NCI-H510A (cell line): ENCODE data around the gene LAMC2.
A peak's percentile ranks its signal among the peaks of the same experiment; 100 is the strongest.

Experiments used
- DNase-seq: peaks from one replicate; lab custom pipeline; 2025; lab: John Stamatoyannopoulos, UW

The LAMC2 gene

DNA sequence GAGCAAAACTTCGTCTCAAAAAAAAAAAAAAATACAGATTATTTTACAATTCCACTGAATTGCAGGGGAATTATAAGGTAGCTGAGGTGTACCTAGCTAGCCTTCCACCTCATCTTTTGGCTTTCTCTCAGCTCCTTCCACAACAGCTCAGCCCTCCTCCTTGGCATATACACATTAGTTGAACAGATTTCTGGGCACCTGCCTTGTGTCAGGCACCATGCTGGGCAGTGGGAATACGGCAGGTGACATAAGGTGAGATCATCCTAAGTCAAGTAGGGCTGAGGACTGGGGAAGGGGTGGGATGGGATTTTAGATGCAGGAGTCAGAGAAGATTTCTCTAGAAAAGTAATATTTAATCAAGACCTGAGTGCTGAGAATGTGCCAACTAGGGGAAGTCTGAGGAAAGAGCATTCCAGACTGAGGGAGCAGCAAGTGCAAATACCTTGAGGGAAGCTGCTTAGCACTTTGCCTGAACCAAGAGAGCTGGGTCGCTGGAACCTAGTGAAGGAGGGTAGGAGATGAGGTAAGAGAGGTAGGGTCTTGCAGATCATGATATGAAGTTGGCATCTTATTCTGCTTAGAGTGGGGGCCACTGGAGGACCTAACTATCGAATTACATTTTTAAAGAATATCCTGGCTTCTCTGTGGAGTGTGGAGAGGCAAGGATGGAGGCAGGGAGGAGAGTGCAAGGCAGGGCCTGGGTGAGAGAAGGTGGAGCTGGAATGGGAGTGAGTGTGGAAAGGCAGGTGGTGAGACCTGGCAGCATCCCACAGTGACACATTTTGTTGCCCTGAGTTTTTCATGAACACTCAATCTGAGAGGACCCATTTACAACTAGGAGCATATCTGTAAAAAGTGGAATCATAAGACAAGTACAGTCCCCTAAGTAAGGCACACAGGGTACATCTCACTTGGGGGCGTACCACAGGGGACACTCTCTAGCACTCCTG lies 28.2 kb downstream of the LAMC2 start:
- no peak for DNase-seq

DNA sequence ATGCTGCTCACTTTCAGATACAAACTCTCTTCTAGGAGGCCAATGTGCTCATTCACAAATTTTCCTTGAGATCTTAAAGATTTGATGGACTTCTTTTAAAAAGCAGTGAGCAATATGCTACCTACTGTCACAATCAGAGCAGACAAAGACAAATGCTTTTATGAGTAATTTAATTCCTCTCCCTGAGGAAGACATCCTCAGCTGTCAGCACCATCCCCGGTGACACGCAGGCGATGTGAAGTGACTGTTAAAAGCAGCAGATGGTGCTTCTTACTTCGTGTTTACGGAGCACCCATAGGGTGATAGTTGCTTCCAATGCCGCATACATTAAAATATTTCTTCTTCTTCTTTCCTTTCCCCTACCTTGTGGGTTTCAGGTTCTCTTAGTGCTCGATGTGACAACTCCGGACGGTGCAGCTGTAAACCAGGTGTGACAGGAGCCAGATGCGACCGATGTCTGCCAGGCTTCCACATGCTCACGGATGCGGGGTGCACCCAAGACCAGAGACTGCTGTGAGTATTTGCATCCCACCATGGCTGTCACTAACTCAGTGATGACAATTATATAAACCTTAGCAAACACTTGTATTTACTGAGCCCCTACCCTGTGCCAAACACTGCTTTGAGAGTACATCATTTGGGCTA lies 29.1 kb downstream of the LAMC2 start:
- DNase-seq = no peak

DNA sequence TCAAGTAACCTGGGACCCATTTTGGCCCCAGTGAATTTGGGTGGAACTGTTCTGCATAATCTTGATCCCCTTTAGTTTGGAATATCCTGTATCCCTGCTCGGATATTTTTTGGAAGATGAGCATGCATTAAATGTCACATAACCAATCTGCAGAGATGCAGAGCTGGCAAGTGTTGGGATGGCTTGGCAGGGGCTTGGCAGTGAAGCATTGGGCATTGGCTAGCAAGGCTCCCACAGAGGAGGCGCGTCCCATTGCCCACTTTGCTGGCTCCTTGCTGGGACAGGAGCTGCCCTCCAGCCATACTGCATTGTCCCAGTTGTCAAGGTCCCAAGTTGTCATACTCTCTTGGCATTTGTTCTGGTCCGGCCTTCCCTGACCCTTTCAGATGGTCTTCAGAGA lies 29.9 kb downstream of the LAMC2 start:
- DNase-seq = no peak

DNA sequence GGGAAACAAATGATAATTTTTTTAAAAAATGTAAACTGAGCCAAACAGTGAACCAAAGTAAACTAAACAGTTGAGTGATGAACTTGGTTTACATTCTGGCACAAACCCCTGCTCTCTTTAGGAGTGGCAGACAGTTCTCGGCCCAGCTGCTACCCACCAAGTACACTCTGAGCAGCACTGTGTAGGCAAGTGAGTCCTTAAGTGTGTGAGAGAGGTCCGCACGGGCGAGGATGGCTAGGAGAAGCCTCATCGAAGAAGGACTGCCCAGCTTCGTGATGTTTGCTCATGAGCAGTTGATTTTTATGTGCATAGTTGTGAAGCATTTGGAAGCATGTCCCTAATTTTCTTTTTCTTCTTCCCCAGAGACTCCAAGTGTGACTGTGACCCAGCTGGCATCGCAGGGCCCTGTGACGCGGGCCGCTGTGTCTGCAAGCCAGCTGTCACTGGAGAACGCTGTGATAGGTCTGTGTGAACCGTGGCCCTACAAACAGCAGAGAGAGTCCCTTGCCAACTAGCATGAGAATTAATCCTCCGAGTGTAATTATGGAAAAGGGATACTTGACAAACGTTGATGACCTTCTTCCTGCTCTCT lies 32.1 kb downstream of the LAMC2 start:
- no peak for DNase-seq

- no peak for DNase-seq
Observed at GRCh38 chr1:183218971-183219615, 33.0 kb downstream of the LAMC2 start.

- no peak for DNase-seq
Observed at GRCh38 chr1:183219616-183220009, 33.5 kb downstream of the LAMC2 start.

DNA sequence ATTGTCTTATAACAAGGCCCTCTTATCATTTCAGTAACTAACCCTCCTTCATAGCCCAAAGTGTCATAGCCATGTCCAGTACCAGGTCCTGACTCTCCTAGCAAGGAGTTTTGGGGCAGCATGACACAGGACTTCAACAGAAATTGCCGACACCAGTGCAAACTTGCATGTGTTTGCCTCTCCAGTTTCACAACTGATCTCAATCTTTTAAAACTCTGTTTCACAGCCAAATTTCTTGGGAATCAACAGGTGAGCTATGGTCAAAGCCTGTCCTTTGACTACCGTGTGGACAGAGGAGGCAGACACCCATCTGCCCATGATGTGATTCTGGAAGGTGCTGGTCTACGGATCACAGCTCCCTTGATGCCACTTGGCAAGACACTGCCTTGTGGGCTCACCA lies 36.8 kb downstream of the LAMC2 start:
- DNase-seq = no peak

DNA sequence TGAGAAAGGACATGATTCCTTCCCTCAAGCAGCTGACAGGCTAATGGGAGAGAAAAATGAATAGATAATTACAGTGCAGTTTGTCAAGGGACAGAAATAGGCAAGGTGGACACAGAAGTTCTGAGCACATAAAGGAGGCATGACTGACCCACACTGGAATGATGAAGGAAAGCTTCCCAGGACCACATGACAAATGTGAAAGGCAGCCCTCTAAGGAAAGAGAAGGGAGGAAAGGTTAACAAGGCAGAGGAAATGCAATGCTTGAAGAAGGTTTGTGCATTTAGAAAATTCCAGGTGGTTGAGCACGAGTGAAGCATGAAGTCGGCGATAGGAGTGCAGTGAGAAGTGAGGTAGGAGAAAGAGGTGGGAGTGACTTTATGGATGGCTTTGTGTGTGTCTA lies 37.4 kb downstream of the LAMC2 start:
- DNase-seq = no peak

- no peak for DNase-seq
Observed at GRCh38 chr1:183226361-183226760, 40.3 kb downstream of the LAMC2 start.

- DNase-seq = peak; percentile 80
Observed at GRCh38 chr1:183226963-183227362, 40.9 kb downstream of the LAMC2 start.

- DNase-seq = no peak
Observed at GRCh38 chr1:183227422-183228346, 41.6 kb downstream of the LAMC2 start.

DNA sequence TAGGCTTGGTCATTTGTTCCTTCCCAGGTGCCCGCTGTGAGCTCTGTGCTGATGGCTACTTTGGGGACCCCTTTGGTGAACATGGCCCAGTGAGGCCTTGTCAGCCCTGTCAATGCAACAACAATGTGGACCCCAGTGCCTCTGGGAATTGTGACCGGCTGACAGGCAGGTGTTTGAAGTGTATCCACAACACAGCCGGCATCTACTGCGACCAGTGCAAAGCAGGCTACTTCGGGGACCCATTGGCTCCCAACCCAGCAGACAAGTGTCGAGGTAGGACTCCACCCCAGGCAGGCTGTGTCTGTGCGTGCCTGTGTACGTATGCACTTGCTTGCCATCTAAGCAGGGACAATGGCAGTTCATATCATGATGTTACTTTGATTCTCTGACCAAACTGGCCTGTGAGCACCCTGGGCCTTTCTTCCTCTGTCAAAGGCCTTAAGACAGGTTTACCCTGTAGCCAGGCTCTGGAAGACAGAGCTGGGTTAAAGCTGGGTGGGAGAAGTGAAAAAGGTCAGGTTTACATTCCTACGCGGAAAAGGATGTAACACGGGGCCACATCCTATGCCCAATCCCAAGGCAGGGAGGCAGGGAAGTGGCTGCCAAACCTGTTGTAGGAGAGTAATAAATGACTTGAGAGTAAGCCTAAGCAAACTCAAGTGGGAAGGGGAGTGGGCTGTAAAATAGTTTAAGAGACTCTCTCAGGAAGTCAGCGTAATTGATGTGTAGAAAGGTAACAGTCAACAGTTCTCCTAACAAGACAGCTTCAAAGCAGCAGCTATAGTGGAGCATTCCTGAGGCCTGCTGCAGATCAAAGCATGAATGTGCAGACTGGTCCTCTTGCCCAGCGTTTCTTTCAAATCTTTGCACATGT lies 42.5 kb downstream of the LAMC2 start:
- no peak for DNase-seq

DNA sequence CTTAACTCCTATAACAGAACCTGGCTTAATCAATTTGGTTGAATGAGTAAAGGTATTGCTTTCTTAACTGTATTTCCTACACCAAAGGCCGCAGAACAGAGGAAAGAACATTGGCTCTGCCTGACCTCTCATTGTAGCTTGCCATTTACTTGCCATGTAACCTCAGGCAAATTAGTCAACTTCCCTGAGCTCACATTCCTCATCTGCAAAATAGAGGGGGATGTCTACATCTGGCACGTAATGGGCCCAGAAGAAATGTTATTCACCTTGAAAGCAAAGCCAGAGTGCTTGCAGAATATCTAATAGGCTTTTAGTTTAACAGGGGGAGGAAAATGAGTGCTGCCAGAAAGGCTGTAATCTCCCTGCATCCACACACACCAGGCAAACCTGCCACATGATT lies 44.3 kb downstream of the LAMC2 start:
- no peak for DNase-seq

DNA sequence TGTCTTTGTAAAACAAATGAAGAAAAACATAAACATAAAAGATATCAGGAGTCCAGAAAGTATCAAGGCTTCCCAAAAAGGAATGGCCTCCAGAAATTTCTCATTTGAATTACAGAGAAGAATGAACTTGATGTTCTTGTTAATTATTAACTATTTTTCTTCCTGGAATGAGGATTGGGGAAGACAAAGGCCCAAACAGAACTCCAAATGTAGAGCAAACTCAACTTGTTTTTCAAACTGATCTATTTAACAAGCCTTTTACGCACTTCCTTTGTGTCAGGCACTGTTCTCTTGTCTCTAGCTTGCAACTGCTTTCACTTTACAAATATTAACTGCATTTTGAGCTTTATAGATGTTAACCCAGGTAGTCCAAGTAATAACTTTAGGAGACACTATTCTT lies 45.5 kb downstream of the LAMC2 start:
- DNase-seq = no peak

- DNase-seq = no peak
Observed at GRCh38 chr1:183233113-183233512, 47.0 kb downstream of the LAMC2 start.

DNA sequence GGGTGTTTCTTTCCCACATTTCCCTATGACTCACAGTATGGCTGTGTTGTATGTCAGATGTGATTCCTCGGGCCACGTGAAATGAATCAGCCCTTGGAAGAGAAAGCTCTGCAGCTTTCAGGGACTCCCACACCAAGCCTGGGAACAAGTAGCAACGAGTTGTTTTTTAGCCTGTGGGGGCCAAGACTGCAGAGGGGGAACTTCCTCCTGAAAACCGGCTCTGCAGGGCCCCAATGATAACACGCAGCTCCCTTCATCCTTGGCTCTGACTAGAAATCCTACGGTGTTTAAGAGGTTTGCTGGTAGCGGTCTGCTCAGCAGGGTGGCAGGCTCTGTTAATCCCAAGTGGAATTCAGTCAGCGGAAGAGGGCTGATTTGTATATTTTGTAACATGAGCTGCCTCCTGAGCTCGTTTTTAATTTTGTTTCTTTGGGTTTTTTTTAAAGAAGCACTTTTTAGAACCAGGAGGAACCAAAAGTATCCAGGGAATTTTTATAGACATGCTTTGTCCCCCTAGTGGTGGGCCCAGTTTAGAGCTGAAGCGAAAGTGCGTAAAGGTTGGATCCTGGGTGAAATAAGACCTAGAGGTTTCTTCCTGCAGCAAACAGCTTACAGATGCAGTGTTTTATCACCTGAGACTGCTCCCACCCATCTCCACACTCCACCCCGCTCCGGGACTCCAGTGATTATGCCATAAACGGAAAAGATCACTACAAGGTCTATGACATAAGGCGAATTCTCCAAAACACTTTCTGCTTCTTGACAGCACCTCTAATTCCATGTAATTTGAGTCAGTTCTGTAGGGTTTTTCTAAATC lies 48.8 kb downstream of the LAMC2 start:
- DNase-seq = no peak

DNA sequence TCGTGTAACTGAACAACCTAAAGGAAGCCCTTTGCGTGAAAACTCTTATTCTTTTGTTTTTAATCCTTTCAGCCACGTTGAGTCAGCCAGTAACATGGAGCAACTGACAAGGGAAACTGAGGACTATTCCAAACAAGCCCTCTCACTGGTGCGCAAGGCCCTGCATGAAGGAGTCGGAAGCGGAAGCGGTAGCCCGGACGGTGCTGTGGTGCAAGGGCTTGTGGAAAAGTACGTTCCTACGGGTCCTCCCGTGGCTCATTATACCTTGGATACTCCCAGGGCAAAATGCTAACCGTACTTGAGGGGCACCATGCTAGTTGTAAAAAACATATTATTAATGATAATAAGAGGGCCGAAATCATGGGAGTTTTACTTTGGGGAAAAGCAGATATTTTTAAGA lies 49.4 kb downstream of the LAMC2 start:
- DNase-seq = no peak

DNA sequence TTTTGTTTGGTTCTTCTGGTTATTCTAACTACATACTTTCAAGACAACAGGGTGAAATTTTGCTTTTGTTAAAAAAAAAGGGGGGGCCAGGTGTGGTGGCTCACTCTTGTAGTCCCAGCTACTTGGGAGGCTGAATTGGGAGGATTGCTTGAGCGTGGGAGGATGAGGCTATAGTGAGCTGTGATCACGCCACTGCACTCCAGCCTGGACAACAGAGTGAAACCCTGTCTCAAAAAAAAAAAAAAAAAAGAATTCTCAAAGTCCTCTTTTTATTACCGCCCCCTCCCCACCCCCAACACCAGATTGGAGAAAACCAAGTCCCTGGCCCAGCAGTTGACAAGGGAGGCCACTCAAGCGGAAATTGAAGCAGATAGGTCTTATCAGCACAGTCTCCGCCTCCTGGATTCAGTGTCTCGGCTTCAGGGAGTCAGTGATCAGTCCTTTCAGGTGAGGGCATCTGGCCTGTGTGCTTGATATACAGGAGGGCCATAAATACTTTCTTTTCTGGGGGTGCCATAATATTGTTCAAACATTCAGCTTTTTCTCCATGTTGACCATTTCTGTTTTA lies 50.2 kb downstream of the LAMC2 start:
- no peak for DNase-seq

DNA sequence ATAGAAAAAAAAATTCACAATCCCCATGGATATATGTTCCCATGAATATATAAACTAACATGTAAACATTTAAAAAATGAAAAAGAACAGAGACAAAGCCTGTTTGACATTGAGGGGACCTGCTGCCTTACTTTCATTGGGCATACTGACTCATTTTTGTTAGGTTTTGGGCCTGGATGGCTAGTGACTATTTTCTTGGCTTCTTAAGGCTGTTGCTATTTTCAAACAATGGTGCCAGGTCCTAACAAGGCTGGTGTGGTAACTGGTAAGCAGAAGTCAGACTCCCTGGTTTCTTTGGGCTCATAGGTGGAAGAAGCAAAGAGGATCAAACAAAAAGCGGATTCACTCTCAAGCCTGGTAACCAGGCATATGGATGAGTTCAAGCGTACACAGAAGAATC lies 51.0 kb downstream of the LAMC2 start:
- no peak for DNase-seq
